Measurements from ENCODE around the gene NFIB. TPM values are rescaled to one million over a fixed set of nuclear protein-coding genes. Genes with fewer than 3 reads are reported as not detected.

The NFIB gene
- total and polyA plus RNA-seq, 8 donors, result 88.8 to 144 (median 127) TPM

DNA sequence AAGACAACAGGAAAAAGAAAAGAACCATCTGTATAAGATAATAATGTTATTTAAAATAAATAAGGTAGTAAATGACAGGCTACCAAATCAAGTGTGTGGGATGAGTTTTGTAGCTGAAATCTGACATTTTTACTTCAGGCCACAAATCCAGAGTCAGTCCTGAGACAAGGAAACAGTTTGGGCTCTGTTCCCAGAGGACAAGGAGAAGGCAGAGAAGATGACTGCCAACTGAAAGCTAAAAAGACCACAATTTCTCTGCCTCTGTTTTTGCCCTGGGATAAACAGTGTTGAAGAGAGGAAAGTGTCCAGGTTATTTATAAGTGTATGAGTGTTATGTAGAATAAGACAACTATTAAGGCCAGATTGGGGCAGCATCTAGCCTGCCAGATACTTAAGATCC lies 180.5 kb downstream of the NFIB start:
- DNase-seq (no peak), ATAC-seq (no peak)
- intact Hi-C loops (cut with DNase I), result no loop called here
- Histone ChIP-seq H3K36me3 (no peaks in the 10 kb centered on the region), H3K4me1 (no peaks in the 10 kb centered on the region), H3K27ac (no peak overlapping the region), H3K27me3 (no peaks in the 10 kb centered on the region), H3K9me3 (no peaks in the 10 kb centered on the region), H3K4me3 (no peak overlapping the region)
- TF ChIP-seq, protein P1, sequence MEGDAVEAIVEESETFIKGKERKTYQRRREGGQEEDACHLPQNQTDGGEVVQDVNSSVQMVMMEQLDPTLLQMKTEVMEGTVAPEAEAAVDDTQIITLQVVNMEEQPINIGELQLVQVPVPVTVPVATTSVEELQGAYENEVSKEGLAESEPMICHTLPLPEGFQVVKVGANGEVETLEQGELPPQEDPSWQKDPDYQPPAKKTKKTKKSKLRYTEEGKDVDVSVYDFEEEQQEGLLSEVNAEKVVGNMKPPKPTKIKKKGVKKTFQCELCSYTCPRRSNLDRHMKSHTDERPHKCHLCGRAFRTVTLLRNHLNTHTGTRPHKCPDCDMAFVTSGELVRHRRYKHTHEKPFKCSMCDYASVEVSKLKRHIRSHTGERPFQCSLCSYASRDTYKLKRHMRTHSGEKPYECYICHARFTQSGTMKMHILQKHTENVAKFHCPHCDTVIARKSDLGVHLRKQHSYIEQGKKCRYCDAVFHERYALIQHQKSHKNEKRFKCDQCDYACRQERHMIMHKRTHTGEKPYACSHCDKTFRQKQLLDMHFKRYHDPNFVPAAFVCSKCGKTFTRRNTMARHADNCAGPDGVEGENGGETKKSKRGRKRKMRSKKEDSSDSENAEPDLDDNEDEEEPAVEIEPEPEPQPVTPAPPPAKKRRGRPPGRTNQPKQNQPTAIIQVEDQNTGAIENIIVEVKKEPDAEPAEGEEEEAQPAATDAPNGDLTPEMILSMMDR (IDR thresholded peaks at IDR 0.05), result no peak

DNA sequence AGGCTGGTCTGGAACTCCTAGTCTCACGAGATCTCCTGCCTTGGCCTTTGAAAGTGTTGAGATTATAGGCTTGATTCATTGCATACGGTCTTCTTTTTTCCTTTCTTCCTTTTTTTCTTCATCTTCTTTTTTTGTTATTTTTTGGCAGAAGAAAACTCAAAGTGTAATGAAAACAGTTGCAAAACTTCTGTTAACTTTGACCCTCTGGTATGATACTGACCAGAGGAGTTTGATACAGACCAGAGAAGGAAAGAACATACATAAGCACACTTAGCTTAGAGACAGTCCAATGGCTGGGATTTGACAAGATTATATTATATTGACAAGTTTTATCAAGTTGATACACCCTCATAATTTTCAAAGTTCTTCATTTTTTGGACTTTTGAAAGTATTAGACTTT lies 181.2 kb downstream of the NFIB start:
- intact Hi-C loops (cut with DNase I), result no loop called here
- no peak for ATAC-seq
- Histone ChIP-seq H3K36me3 (no peaks in the 10 kb centered on the region), H3K4me1 (no peaks in the 10 kb centered on the region), H3K27me3 (no peaks in the 10 kb centered on the region), H3K4me3 (no peak overlapping the region), H3K27ac (no peak overlapping the region), H3K9me3 (no peaks in the 10 kb centered on the region)
- TF ChIP-seq, protein P1 (IDR thresholded peaks at IDR 0.05), result no peak
- DNase-seq, result no peak

DNA sequence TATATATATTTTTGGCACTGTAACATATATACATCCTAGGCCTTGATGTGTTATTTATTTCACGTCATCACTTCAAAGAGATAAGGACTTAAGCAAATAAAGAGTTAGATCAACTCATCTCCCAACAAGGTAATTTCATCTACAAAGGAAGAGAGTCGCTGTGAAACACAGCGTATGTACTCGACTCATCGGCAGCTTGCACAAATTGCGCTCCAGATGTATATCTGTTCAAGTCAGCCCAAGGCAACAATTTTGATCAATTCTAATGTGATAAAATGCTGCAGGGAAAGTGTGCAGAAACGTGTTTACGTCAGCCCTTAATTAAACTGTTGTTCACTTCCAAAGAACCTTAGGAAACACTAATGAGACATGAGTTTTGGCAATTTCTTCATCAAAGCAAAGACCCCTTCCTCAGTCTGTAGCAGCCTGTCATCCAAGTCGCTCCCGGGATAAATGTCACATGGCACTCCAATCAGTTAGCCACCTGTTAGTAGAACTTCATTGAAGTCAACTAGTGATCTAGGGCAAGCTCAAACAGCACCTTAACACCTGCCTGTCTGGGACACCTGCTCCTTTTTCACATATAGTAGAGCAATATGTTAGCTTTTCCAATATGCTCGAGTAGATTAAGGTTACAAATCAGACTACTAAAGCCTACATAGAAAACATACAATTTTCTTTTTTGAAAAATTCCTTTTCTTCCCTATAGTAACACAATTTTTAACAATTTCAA lies 182.4 kb downstream of the NFIB start:
- Histone ChIP-seq H3K27me3 (no peaks in the 10 kb centered on the region), H3K36me3 (no peaks in the 10 kb centered on the region), H3K27ac (no peak overlapping the region), H3K4me3 (no peak overlapping the region), H3K9me3 (no peaks in the 10 kb centered on the region), H3K4me1 (no peaks in the 10 kb centered on the region)
- intact Hi-C loops (cut with DNase I), result no loop called here
- ATAC-seq, result no peak
- TF ChIP-seq, protein P1 (IDR thresholded peaks at IDR 0.05), result no peak
- no peak for DNase-seq

DNA sequence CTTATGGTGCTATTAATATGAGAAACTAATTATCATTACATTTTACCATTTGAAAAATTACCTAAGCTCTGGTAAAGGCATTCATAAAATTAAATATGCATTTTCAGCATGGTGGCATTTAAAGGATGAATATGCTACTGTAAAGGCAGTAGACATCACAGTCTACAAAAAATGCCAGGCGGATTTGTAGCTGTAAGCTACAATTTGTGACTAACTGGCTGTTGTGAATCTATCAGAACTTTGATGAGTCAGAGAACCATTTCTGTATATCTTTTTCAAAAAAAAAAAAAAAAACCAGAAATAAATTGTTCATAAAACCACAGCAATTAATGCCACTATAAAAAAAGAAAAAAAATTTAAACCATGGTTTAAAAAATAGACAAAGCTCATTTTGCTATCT lies 186.3 kb downstream of the NFIB start:
- ATAC-seq (no peak), DNase-seq (no peak)
- no peak overlapping the region for H3K27ac ChIP-seq
- H3K4me3 ChIP-seq, result no peak overlapping the region
- no peaks in the 10 kb centered on the region for H3K4me1 ChIP-seq
- H3K9me3 ChIP-seq, result no peaks in the 10 kb centered on the region
- TF ChIP-seq, protein P1 (IDR thresholded peaks at IDR 0.05), result no peak
- H3K27me3 ChIP-seq, result no peaks in the 10 kb centered on the region
- intact Hi-C loops (cut with DNase I), result no loop called here
- H3K36me3 ChIP-seq, result no peaks in the 10 kb centered on the region

DNA sequence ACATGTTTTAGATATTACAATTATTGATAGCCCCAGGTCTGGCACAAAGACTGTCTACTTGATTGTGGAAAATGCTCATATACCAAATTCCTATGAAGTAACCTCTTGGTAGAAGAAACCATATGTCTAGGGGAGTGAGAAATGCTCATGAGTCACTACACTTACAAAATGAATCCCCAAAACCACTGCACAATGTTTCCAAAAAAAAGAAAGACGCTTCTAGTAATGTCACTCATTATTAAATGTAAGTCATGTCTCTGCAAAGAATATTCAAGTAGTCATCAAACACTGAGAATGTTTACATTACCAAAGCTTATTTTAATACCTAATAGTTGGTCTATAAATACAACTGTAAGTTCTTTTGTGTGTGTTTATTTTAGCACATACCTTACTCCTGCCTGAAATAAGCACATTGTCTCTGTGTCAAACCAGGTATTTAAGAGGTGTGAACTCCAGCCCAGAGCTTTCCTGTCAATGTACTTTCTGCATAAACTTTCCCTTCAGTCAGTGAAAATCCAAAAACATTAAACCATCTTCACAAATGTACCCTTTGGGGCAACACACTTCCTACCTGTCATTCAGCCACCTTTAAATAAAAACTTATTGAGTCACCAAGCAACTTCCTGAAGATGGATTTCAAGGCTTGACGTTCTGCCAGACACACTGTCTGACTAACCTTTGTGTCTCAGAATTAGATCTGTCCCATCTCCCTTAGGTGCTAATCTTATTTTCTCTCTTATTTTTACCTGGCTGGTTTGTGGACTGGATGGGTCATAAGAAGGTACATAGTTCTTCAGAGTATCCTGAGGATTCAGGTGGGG lies 194.0 kb downstream of the NFIB start:
- no peaks in the 10 kb centered on the region for H3K9me3 ChIP-seq
- H3K4me1 ChIP-seq, result peaks cover 0 to 6% of the 10 kb centered on the region in 2 donors
- H3K27ac ChIP-seq, result no peak overlapping the region
- peak; percentile 51 for ATAC-seq
- DNase-seq, result no peak
- intact Hi-C loops (cut with DNase I), result no loop called here
- no peaks in the 10 kb centered on the region for H3K27me3 ChIP-seq
- peaks cover 0 to 15% of the 10 kb centered on the region in 2 donors for H3K36me3 ChIP-seq
- H3K4me3 ChIP-seq, result no peak overlapping the region
- TF ChIP-seq, protein P1 (IDR thresholded peaks at IDR 0.05), result no peak
